Measurements from ENCODE around the gene MEX3A.

The MEX3A gene

DNA sequence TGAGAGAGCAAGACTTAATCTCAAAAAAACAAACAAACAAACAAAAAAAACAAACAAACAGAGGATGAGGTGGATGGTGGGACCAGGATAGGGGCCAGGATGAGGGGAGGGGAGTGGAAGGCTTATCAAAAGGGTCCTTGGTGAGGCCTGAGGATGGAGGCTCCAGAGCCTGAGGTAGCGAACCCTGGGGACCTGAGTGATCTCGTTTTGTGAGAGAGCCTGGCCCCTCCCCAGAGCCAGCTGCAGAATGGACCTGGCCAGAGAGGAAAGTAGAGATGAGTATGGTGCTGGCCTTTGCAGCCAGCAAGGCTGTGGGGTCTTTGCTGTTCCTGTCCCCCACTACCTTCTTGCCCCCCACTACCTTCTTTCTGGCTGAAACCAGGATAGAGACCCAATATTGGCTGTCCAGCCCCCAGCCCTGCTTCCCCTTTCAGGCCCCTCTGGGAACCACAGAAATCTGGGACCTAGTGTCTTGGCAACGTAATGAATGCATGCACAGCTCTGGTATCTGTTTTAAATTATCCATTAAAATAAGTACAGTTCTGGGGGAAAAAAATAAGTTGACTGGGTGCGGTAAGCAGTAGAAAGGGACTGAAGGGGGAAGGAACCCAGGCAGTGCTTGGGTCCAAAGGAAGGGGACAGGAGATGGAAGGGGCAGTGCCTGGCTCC is 31.2 kb upstream of the MEX3A start:
- peaks cover 53% of the 10 kb centered on the region for H3K4me1 Mint-ChIP-seq (ENCODE audit: low read depth)
- intact Hi-C loops (cut with micrococcal nuclease), result no loop called here
- H3K27me3 Mint-ChIP-seq, result peaks cover 41% of the 10 kb centered on the region
- peak overlapping the region; percentile 98 for H3K27ac Mint-ChIP-seq
- no peaks in the 10 kb centered on the region for H3K9me3 Mint-ChIP-seq
- H3K4me3 Mint-ChIP-seq, result no peak overlapping the region
- peaks cover 53% of the 10 kb centered on the region for H3K36me3 Mint-ChIP-seq (ENCODE audit: low read depth)

DNA sequence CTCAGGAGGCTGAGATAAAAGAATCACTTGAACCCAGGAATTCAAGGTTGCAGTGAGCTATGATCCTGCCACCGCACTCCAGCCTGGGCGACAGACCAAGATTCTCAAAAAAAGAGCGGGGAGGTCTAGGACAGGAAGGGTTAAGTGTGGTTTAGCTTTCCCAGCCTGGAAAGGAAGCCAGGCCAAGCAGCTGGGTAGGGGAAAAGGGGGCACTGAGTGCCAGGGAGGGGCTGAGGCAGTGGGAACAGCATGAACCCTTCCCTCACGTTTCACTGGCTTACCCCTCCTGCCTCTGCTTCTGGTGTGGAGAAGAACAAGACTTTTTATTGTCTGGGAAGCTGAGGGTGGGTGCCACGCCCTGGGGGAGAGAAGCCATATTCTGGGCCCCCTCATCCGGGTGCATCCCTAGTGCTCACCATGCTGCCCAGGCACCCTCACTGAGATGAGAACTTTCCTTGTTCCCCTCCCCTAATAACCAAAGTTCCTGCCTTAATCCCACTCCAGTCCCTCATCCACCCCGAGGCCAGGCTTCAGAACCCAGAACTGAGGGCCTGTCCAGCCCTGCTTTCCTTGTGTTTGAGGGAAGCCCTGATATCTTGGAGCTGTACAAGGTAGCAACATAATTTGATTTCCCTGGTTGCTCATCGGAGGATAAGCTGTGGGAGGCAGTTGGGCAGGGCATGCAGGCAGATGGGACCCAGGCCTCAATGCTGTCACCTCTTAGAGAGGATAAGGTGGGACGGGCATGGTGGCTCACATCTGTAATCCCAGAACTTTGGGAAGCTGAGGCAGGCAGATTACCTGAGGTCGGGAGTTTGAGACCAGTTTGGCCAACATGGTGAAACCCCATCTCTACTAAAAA is 30.2 kb upstream of the MEX3A start:
- Mint-ChIP-seq H3K27ac (peak overlapping the region; percentile 71), H3K9me3 (no peaks in the 10 kb centered on the region), H3K27me3 (peaks cover 50% of the 10 kb centered on the region), H3K4me3 (no peak overlapping the region), H3K4me1 (ENCODE audit: low read depth) (peaks cover 46% of the 10 kb centered on the region), H3K36me3 (ENCODE audit: low read depth) (peaks cover 43% of the 10 kb centered on the region)
- intact Hi-C loops (cut with micrococcal nuclease), result no loop called here

DNA sequence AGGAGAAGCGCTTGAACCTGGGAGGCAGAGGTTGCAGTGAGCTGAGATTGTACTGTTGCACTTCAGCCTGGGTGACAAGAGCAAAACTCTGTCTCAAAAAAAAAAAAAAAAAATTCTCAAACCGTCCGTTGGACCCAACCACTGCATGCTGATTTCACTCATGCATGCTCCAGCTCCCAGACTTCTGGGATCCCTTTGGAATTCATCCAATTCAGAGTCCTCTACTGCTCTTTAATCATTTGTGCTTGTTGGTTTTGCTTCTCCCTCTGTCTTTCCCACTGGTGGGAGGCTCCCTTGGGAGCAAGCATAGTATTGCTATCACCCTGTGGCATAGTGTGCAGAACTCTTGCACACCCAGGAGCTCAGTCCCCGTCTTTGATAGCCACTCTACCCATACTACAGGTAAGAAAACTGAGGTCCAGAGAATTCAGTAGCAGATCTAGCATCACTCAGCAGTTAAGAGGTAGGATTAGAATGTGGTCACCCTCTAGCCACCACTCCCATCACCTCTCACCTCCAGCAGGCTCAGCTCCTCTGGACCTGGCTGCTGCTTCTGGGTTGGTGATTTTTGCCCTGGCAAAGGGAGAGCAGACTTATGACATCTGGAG is 29.2 kb upstream of the MEX3A start:
- peaks cover 56% of the 10 kb centered on the region for H3K27me3 Mint-ChIP-seq
- H3K9me3 Mint-ChIP-seq, result no peaks in the 10 kb centered on the region
- peak overlapping the region; percentile 71 for H3K27ac Mint-ChIP-seq
- no peak overlapping the region for H3K4me3 Mint-ChIP-seq
- peaks cover 33% of the 10 kb centered on the region for H3K36me3 Mint-ChIP-seq (ENCODE audit: low read depth)
- H3K4me1 Mint-ChIP-seq (ENCODE audit: low read depth), result peaks cover 48% of the 10 kb centered on the region
- intact Hi-C loops (cut with micrococcal nuclease), result no loop called here

DNA sequence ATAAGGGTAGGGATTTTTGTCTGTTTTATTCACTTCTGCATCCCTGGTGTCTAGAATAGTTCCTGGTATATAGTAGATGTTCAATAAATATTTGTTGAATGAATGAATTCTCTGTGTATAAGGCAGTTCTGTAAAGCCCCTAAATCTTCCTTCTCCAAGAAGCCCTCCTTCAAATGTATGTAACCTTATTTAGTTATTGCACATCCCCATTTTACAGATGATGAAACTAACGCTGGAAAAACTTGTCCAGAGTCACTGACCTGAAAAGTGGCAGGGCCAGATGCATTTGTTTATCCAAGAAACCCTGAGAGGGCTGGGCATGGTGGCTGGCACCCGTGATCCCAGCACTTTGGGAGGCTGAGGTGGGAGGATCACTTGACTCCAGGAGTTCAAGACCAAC is 28.0 kb upstream of the MEX3A start:
- no peak overlapping the region for H3K27ac Mint-ChIP-seq
- no peak overlapping the region for H3K4me3 Mint-ChIP-seq
- no peaks in the 10 kb centered on the region for H3K9me3 Mint-ChIP-seq
- peaks cover 21% of the 10 kb centered on the region for H3K36me3 Mint-ChIP-seq (ENCODE audit: low read depth)
- peaks cover 56% of the 10 kb centered on the region for H3K4me1 Mint-ChIP-seq (ENCODE audit: low read depth)
- intact Hi-C loops (cut with micrococcal nuclease), result no loop called here
- H3K27me3 Mint-ChIP-seq, result peaks cover 56% of the 10 kb centered on the region

DNA sequence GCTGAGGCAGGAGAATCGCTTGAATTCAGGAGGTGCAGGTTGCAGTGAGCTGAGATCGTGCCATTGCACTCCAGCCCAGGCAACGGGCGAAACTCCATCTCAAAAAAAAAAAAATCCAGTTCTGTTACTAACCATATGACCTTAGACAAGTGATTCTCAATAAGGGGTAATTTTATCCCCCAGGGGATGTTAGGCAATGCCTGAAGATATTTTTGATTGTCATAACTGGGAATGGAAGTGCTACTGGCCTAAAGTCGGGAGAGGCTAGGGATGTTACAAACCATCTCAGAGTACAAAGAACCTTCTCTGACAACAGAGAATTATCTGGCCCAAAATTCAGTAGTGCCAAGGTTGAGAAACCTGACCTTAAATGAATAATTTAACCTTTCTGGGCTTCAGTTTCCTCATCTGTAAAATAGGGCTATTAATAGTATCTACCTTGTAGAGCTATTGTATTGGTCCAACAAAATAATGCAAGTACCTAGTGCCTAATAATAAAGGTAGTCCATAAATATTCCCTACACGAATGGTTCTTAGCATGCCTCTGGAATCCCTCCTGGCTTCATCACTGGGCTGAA is 26.5 kb upstream of the MEX3A start:
- Mint-ChIP-seq H3K4me3 (no peak overlapping the region), H3K27me3 (peaks cover 60% of the 10 kb centered on the region), H3K27ac (peak overlapping the region; percentile 49)

DNA sequence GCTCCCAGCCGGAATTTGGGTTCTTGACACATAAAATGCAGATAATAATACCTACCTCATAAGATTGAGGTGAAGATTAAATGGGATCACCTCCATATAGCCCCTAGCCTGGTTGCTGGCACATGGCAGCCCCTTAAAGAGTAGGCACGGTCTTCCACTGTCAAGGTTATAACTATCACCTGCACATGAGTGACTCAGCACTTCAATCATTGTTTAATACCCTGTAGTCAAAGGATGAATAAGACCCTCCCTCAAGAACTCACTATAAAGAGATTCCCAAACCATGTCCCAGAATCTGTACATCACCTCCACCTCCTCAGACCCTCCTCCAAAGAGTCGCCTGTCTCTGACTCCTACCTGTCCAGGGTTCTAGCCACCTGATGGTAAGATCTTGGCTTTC is 25.8 kb upstream of the MEX3A start:
- Mint-ChIP-seq H3K36me3 (ENCODE audit: low read depth) (peaks cover 18% of the 10 kb centered on the region), H3K4me1 (ENCODE audit: low read depth) (peaks cover 63% of the 10 kb centered on the region), H3K4me3 (no peak overlapping the region), H3K27ac (peak overlapping the region; percentile 95), H3K9me3 (no peaks in the 10 kb centered on the region), H3K27me3 (peaks cover 60% of the 10 kb centered on the region)
- intact Hi-C loops (cut with micrococcal nuclease), result no loop called here

More for the DNA sequence above, 26.5 kb upstream of the MEX3A start:
- H3K9me3 Mint-ChIP-seq, result no peaks in the 10 kb centered on the region
- peaks cover 63% of the 10 kb centered on the region for H3K4me1 Mint-ChIP-seq (ENCODE audit: low read depth)
- intact Hi-C loops (cut with micrococcal nuclease), result no loop called here
- H3K36me3 Mint-ChIP-seq (ENCODE audit: low read depth), result peaks cover 18% of the 10 kb centered on the region

DNA sequence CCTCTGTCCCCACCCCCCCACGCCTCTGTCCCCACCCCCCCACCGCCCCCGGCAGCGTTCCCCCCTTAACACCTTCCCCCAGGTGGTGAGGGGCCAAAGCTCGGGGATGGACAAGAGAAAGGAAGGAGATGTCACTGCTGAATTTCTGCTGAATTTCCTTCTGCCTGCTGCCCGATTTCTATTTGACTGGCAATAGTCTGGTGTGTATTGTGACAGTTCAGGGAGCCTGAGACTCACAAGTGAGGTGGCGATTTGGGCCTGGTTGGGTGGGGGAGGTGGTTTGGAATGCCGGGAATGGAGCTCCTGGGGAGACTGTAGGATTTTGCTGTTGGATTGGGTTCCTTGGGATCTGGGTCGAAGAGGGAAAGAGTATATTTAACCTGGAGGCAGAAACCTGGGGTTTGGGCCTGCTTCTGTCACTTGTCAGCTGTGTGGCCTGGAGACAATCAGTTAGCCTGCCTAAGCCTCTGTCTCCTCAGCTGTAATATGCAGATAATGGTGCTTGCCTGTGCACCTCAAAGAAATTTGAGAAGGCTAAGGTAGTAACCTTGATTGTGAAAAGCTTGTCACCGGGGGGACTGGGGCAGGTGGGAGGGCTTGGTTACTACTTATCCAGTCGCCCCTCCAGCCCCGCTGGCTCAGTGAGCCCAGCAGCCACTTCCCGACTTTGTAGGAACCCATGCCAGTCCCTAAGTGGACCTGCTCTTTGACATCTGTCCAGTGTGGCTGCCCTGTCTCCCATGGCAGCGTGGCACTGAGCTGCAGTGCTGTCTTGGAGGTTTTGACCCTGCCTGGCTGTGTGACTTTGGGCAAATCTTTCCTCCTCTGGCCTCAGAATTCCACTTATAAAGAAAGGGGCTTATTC is 24.6 kb upstream of the MEX3A start:
- H3K9me3 Mint-ChIP-seq, result no peaks in the 10 kb centered on the region
- H3K27ac Mint-ChIP-seq, result peak overlapping the region; percentile 95
- peaks cover 66% of the 10 kb centered on the region for H3K4me1 Mint-ChIP-seq (ENCODE audit: low read depth)
- intact Hi-C loops (cut with micrococcal nuclease), result loop anchor here (1.0 kb wide), 2 partner anchors 7 to 20 kb away; partner anchors contain the start of gene LMNA
- peaks cover 20% of the 10 kb centered on the region for H3K36me3 Mint-ChIP-seq (ENCODE audit: low read depth)
- H3K27me3 Mint-ChIP-seq, result peaks cover 51% of the 10 kb centered on the region
- peak overlapping the region; percentile 33 for H3K4me3 Mint-ChIP-seq

DNA sequence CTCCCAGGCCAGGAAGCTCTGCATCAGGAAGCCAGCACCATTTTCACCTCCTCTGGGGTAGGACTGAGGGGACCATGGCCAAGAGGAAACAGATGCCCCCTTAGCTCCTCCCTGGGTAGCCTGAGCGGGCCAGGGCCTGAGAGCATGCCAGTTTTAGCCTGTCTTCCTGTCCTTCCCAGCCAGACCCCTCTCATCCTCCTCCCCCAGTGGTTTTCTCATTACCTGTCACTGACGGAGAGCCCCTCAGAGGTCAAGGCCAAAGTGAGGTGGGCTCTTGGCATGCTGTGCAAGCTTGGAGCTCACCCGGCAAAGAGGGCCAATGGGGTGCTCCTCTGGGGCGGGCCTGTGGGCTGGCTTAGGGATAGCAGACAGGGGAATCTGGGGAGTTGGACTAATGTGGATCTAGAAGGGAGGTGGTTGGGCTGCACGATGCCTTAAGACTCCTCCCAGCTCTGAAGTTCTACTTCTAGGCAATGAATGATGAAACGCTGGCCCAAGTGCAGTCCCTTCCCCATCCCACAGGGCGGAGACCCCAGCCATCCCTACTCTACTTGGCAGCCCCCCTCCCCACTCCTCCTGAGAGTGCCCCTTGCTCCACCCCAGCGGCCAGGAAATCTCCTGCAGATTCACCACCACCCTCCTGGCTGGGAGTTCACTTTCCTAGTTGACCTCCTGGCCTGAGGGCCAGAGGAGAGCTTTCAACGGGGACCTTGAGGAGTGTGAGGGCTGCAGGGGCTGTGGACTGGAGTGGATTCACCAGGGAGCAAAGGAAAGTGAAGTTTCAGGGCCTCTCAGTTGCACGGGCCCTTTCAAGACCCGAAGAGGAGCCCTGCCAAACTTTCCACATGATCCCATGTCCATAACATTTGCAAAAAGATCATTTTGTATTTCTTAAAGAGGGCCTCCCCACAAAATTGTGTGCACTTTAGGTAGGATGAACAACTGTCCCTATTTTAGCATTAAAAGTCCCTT is 22.9 kb upstream of the MEX3A start:
- no peaks in the 10 kb centered on the region for H3K9me3 Mint-ChIP-seq
- intact Hi-C loops (cut with micrococcal nuclease), result no loop called here
- peak overlapping the region; percentile 58 for H3K4me3 Mint-ChIP-seq
- H3K27ac Mint-ChIP-seq, result peak overlapping the region; percentile 95
- peaks cover 49% of the 10 kb centered on the region for H3K27me3 Mint-ChIP-seq
- peaks cover 28% of the 10 kb centered on the region for H3K36me3 Mint-ChIP-seq (ENCODE audit: low read depth)
- H3K4me1 Mint-ChIP-seq (ENCODE audit: low read depth), result peaks cover 83% of the 10 kb centered on the region

DNA sequence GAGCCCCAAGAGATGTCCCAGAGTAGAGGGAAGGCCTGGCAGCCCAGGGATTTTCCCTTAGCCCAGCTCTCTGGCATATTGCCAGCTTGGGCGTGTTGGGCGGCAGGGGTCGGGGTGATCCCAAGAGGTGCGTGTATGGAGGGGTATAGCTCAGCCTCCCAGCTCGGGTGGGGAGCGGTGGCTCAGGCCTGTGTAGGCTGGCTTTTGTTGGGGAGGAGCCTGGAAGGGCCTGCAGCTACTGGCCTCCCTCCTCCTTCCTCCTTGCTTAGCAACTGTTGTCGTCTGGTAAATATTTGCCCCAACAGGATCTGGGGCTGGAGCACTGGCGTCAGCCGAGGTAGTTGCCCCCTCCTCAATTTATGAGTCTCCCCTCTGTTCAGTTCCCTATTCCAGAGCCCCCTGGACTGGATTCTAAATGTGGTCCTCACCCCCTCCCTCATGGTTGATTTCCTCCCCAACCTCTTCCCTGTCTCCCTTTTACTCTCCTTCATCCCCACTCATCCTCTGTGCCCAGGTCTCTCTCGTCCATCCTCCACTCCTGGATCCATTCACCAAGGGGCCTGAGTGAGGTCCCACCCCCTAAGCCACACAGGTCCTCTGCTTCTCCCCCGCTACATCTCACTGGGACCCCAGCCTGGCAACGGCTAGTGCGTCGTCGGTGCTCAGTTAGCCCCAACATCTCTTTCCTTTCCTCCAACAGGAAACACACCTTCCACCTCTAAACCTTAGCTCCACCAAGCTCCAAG is 22.0 kb upstream of the MEX3A start:
- H3K27ac Mint-ChIP-seq, result peak overlapping the region; percentile 95
- peak overlapping the region; percentile 50 for H3K4me3 Mint-ChIP-seq
- no peaks in the 10 kb centered on the region for H3K9me3 Mint-ChIP-seq
- peaks cover 80% of the 10 kb centered on the region for H3K4me1 Mint-ChIP-seq (ENCODE audit: low read depth)
- H3K36me3 Mint-ChIP-seq (ENCODE audit: low read depth), result peaks cover 26% of the 10 kb centered on the region
- H3K27me3 Mint-ChIP-seq, result peaks cover 49% of the 10 kb centered on the region
- intact Hi-C loops (cut with micrococcal nuclease), result no loop called here

DNA sequence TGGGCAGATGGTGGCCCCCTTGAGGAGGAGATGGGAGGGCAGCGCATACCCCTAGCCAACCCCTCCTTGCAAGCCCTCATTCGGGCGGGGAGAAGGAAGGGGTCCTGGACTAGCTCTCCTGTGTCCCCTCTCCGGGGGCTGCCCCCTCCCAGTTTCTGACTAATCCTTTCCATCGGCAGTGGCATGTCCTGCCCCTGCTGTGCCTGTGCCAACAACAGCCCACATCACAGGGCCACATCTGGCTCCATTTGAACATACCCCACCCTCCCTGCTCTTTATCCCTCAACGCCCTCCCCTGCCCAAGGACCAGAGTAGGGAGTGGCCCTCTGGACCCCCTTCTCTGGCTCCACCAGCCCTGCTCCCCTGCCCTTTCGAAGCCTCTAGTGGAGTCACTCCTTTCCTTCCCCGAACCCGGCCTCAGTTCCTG is 21.3 kb upstream of the MEX3A start:
- H3K27me3 Mint-ChIP-seq, result peaks cover 46% of the 10 kb centered on the region
- intact Hi-C loops (cut with micrococcal nuclease), result no loop called here
- H3K4me3 Mint-ChIP-seq, result peak overlapping the region; percentile 50
- H3K27ac Mint-ChIP-seq, result peak overlapping the region; percentile 95
- H3K36me3 Mint-ChIP-seq (ENCODE audit: low read depth), result peaks cover 26% of the 10 kb centered on the region
- H3K9me3 Mint-ChIP-seq, result no peaks in the 10 kb centered on the region
- peaks cover 78% of the 10 kb centered on the region for H3K4me1 Mint-ChIP-seq (ENCODE audit: low read depth)

DNA sequence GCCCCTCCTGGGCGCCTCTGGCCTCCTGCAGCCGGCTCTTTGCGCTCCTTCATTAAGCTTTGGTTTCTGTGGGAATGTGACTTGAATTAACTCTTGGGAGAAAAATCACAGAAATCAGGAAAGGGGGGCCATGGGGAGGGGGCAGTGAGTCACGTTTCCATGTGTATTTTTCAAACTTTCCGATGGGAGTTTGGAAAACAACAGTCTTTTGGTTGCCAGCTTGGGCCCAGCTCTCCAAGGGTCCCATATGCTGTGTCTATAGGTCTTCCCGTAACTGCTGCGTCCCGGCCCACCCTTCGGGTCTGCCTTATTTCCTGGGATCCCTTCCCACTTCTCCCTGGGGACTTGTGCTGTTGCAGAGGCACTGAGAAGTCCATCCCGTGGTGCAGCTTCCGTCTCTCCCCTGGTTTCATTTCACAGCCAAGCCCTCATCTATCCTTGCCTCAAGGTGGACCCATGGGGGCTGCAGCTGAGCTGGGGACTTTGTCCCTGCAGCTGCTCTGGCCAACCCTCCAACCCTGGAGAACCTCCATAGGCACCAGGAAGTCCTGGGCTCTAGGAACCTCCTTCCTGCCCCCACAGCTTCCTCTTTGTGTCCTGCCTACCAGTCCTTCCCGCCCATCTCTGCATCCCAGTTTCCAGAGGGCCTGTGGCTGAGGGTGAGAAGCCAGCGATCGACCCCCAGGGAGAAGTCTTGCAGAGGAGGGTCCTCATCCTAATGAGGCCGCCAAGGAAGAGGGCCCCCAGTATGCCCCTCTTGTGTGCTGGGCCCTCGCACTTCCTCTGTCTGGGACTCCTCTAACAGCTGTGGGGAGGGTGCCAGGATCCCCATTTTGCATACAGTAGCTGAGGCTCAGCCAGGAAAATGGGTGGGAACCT is 20.6 kb upstream of the MEX3A start:
- peaks cover 84% of the 10 kb centered on the region for H3K4me1 Mint-ChIP-seq (ENCODE audit: low read depth)
- peaks cover 33% of the 10 kb centered on the region for H3K36me3 Mint-ChIP-seq (ENCODE audit: low read depth)
- H3K27ac Mint-ChIP-seq, result peak overlapping the region; percentile 95
- peaks cover 46% of the 10 kb centered on the region for H3K27me3 Mint-ChIP-seq
- intact Hi-C loops (cut with micrococcal nuclease), result no loop called here
- peak overlapping the region; percentile 24 for H3K4me3 Mint-ChIP-seq
- H3K9me3 Mint-ChIP-seq, result no peaks in the 10 kb centered on the region
